IMR-90 (cell line): ENCODE data around the gene EIF2B4. TPM values are rescaled to one million over a fixed set of nuclear protein-coding genes. Genes with fewer than 3 reads are reported as not detected.
A peak's percentile ranks its signal among the peaks of the same experiment; 100 is the strongest.

Experiments used
- ATAC-seq: fragments of 200-7000 bp; cut with Tn5 transposase; 2 replicates; pipeline ENCODE4 v1.9.1; 2020; ENCODE audit warnings: low read depth, mild to moderate bottlenecking, moderate library complexity
- BruUV-seq: library from RNA; stranded (reverse); fragments of 400-500 nt; replicated peaks from 2 replicates; lab custom pipeline; 2021; lab: Mats Ljungman, UMichigan
- CTCF ChIA-PET: fragments of 300-600 bp; formaldehyde crosslinking; extraction: SDS; loops from one replicate; lab custom pipeline; 2021; ENCODE audit warnings: antibody characterized with exemption; lab: Yijun Ruan, JAX
- POLR2A ChIA-PET: fragments of 300-600 bp; sonication (Branson Sonifier 250); formaldehyde crosslinking; loops from one replicate; lab custom pipeline; 2022; ENCODE audit warnings: antibody characterized with exemption; ENCODE audit not compliant: unreplicated experiment; lab: Charles Lee
- DNase-seq: peaks from one replicate; pipeline ENCODE4 v3.0.0; 2013
- H2AFZ ChIP-seq: replicated peaks from 2 replicates; pipeline ENCODE3; 2013; ENCODE audit warnings: low read length, mild to moderate bottlenecking; ENCODE audit not compliant: poor library complexity
- H2AK5ac ChIP-seq: 2 replicates; pipeline ENCODE4 v1.6.1; 2013; ENCODE audit warnings: low read depth, low read length, inconsistent platforms
- H2AK9ac ChIP-seq: replicated peaks from 2 replicates; pipeline ENCODE3; 2013; ENCODE audit warnings: mild to moderate bottlenecking, low read depth, low read length, moderate library complexity; ENCODE audit not compliant: poor library complexity
- H2BK120ac ChIP-seq: 2 replicates; pipeline ENCODE4 v1.6.1; 2013; ENCODE audit warnings: low read depth, low read length, inconsistent platforms
- H2BK15ac ChIP-seq: 3 replicates; pipeline ENCODE4 v1.6.1; 2013; ENCODE audit warnings: low read depth, low read length, inconsistent platforms
- H2BK20ac ChIP-seq: 2 replicates; pipeline ENCODE4 v1.6.1; 2013; ENCODE audit warnings: low read depth, mild to moderate bottlenecking, inconsistent platforms, low read length, moderate library complexity
- H2BK5ac ChIP-seq: 2 replicates; pipeline ENCODE4 v1.6.1; 2013; ENCODE audit warnings: mild to moderate bottlenecking, low read depth, low read length, inconsistent platforms; ENCODE audit not compliant: poor library complexity, severe bottlenecking
- H3K14ac ChIP-seq: replicated peaks from 2 replicates; pipeline ENCODE4 v1.6.1; 2013; ENCODE audit warnings: low read depth, low read length, inconsistent platforms
- H3K18ac ChIP-seq: 2 replicates; pipeline ENCODE4 v1.6.1; 2013; ENCODE audit warnings: low read depth, low read length, control low read depth
- H3K23ac ChIP-seq: 2 replicates; pipeline ENCODE4 v1.6.1; 2013; ENCODE audit warnings: low read depth, low read length, inconsistent platforms
- H3K27ac ChIP-seq: 2 replicates; pipeline ENCODE4 v1.5.1; 2013; ENCODE audit warnings: mild to moderate bottlenecking, control low read depth, low read length; ENCODE audit not compliant: insufficient read depth
- H3K27me3 ChIP-seq: 2 replicates; pipeline ENCODE4 v1.6.1; 2013; ENCODE audit warnings: low read length; ENCODE audit not compliant: control insufficient read depth, insufficient read depth
- H3K36me3 ChIP-seq: 2 replicates; pipeline ENCODE4 v1.6.1; 2013; ENCODE audit warnings: low read length, mixed read lengths; ENCODE audit not compliant: control insufficient read depth, insufficient read depth
- H3K4ac ChIP-seq: 2 replicates; pipeline ENCODE4 v1.6.1; 2013; ENCODE audit warnings: low read depth, low read length, inconsistent platforms
- H3K4me1 ChIP-seq: 2 replicates; pipeline ENCODE4 v1.6.1; 2013; ENCODE audit warnings: low read length, mixed read lengths; ENCODE audit not compliant: control insufficient read depth, insufficient read depth
- H3K4me2 ChIP-seq: 2 replicates; pipeline ENCODE4 v1.6.1; 2013; ENCODE audit warnings: low read depth, mild to moderate bottlenecking, control low read depth, low read length, moderate library complexity
- H3K4me3 ChIP-seq: 2 replicates; pipeline ENCODE4 v1.5.1; 2013; ENCODE audit warnings: low read depth, mild to moderate bottlenecking, control low read depth, low read length, moderate library complexity; ENCODE audit not compliant: insufficient read depth
- H3K56ac ChIP-seq: 2 replicates; pipeline ENCODE4 v1.6.1; 2013; ENCODE audit warnings: low read length, inconsistent platforms; ENCODE audit not compliant: insufficient read depth; ENCODE audit errors: extremely low read depth
- H3K79me1 ChIP-seq, 2 experiments: 2 replicates each; pipeline ENCODE4 v1.6.1; 2013; ENCODE audit warnings: low read length in 2 of 2, inconsistent platforms in 1 of 2, low read depth in 1 of 2
- H3K9ac ChIP-seq: 2 replicates; pipeline ENCODE4 v1.6.1; 2013; ENCODE audit warnings: low read depth, low read length, control low read depth
- H3K9me1 ChIP-seq: 2 replicates; pipeline ENCODE4 v1.6.1; 2013; ENCODE audit warnings: low read length, inconsistent platforms; ENCODE audit not compliant: insufficient read depth
- H3K9me3 ChIP-seq: 2 replicates; pipeline ENCODE4 v1.6.1; 2013; ENCODE audit warnings: low read length; ENCODE audit not compliant: control insufficient read depth, insufficient read depth
- H4K20me1 ChIP-seq: 2 replicates; pipeline ENCODE4 v1.6.1; 2013; ENCODE audit warnings: low read length, inconsistent platforms; ENCODE audit not compliant: insufficient read depth
- H4K5ac ChIP-seq: 2 replicates; pipeline ENCODE4 v1.6.1; 2013; ENCODE audit warnings: mild to moderate bottlenecking, low read depth, low read length, control low read depth
- H4K8ac ChIP-seq, 2 experiments: 2 replicates each; pipeline ENCODE4 v1.6.1; 2013; ENCODE audit warnings: low read depth in 2 of 2, low read length in 2 of 2, control low read depth in 1 of 2, inconsistent platforms in 1 of 2
- H4K91ac ChIP-seq: 2 replicates; pipeline ENCODE4 v1.6.1; 2013; ENCODE audit warnings: low read depth, low read length, inconsistent platforms; ENCODE audit not compliant: insufficient read depth
- BHLHE40 ChIP-seq: fragments of 150-350 bp; IDR thresholded peaks from 2 replicates; pipeline ENCODE4 v1.6.1; 2016; ENCODE audit warnings: mild to moderate bottlenecking, low read depth, low read length
- CHD1 ChIP-seq: IDR thresholded peaks from 2 replicates; pipeline ENCODE4 v1.6.1; 2012; ENCODE audit warnings: low read depth, low read length, improper control_type of control experiment
- CTCF ChIP-seq: conservative IDR thresholded peaks from 2 replicates; pipeline ENCODE4 v1.5.1; 2012; ENCODE audit warnings: mild to moderate bottlenecking, low read depth, low read length, improper control_type of control experiment
- ELK1 ChIP-seq: fragments of 150-350 bp; IDR thresholded peaks from 2 replicates; pipeline ENCODE4 v1.6.1; 2016; ENCODE audit warnings: low read depth, mild to moderate bottlenecking, low read length, moderate library complexity, borderline replicate concordance
- FOS ChIP-seq: fragments of 150-350 bp; IDR thresholded peaks from 2 replicates; pipeline ENCODE4 v1.6.1; 2016; ENCODE audit warnings: low read depth, low read length
- MAZ ChIP-seq: IDR thresholded peaks from 2 replicates; pipeline ENCODE4 v1.6.1; 2012; ENCODE audit warnings: low read depth, mild to moderate bottlenecking, low read length, improper control_type of control experiment, moderate library complexity, borderline replicate concordance
- MXI1 ChIP-seq: IDR thresholded peaks from 2 replicates; pipeline ENCODE4 v1.6.1; 2012; ENCODE audit warnings: low read depth, mild to moderate bottlenecking, low read length, moderate library complexity, borderline replicate concordance
- POLR2A ChIP-seq: IDR thresholded peaks from 2 replicates; pipeline ENCODE4 v1.6.1; 2012; ENCODE audit warnings: mild to moderate bottlenecking, low read depth, low read length
- RAD21 ChIP-seq: IDR thresholded peaks from 2 replicates; pipeline ENCODE4 v1.6.1; 2012; ENCODE audit warnings: low read length, improper control_type of control experiment
- RFX5 ChIP-seq: IDR thresholded peaks from 2 replicates; pipeline ENCODE4 v1.8.0; 2012; ENCODE audit warnings: low read depth, mild to moderate bottlenecking, low read length, moderate library complexity
- SMC3 ChIP-seq: fragments of 150-350 bp; IDR thresholded peaks from 2 replicates; pipeline ENCODE4 v1.6.1; 2016; ENCODE audit warnings: low read depth, mild to moderate bottlenecking, antibody characterized with exemption, low read length, moderate library complexity
- USF2 ChIP-seq: fragments of 150-350 bp; IDR thresholded peaks from 2 replicates; pipeline ENCODE4 v1.6.1; 2017; ENCODE audit warnings: mild to moderate bottlenecking, antibody characterized with exemption, low read length, low read depth
- WGBS, 2 experiments: methylation state at CpG; one replicate each; pipeline versions ENCODE4 v1.1.5 to v1.1.7; 2013; ENCODE audit warnings: missing lambda C conversion rate in 2 of 2; ENCODE audit not compliant: insufficient read length in 1 of 2; ENCODE audit errors: extremely low coverage in 2 of 2; 5-methylcytosine and 5-hydroxymethylcytosine counted together
- dilution Hi-C: fragments of 300-500 bp; cut with HindIII; formaldehyde crosslinking; loops from one replicate; pipeline ENCODE4 v1.14.3; 2018; ENCODE audit warnings: low sequenced_read_pairs; ENCODE audit not compliant: unreplicated experiment
- in situ Hi-C: fragments of 300-500 bp; cut with MboI; formaldehyde crosslinking; loops from 3 replicates; pipeline ENCODE4 v1.14.3; 2019; ENCODE audit warnings: low sequenced_read_pairs, inconsistent platforms, mixed read lengths
- intact Hi-C: fragments of 100-400 bp; cut with micrococcal nuclease; formaldehyde crosslinking; loops from 2 replicates; pipeline ENCODE4 v1.10.0; 2022
- polyA plus RNA-seq, 3 experiments: library from polyadenylated mRNA; depleted of rRNA; stranded (reverse); fragments of >200 nt; gene quantifications; 2 replicates each; pipeline ENCODE4 v1.2.3, GENCODE V29; 2012; ENCODE audit warnings: low replicate concordance in 1 of 3
- total RNA-seq: library from RNA; depleted of rRNA; stranded (reverse); fragments of >200 nt; gene quantifications from 2 replicates; pipeline ENCODE4 v1.2.3, GENCODE V29; 2012

EIF2B4 gene
- total and polyA plus RNA-seq, 2 of the 4 experiments (the other 2 are of a cell fraction) = 40.3 to 47.9 TPM

DNA sequence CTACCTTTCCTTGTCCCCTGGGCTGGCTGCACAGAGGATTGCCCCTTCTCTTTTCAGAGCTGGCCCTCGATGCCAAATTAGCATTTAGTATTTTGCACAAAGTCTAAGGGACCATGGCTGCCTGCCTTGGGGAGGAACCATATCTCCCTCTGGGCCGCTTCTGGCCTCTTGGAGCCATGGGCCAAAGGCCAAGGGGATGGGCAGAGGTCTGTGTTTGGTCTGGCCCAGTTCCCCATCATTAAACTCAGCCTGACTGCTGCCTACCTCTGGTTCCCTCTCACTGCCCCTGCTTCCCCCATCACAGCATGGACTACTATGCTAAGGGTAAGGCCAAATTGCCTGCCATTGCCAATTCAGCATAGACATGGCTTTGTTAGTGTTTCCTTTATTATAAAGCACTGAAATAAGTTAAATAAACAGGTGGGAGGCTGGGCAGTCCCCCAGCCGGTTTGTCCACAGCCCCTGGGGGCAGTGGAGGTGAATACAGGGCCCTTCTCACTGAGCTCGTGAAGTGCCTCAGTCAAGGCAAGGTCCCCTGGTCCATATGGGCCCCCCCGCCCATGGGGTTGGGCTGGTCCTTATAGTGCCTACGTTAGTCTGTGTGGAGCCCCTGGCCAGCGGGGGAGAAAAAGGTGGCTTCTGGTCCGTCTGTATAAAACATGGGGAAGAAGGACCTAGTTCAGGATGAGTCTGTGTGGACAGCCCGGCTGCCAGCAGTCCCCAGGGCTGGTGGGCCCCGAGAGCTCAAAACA is 6.9 kb upstream of the EIF2B4 start (continued):
- no peak for TF ChIP-seq ELK1

DNA sequence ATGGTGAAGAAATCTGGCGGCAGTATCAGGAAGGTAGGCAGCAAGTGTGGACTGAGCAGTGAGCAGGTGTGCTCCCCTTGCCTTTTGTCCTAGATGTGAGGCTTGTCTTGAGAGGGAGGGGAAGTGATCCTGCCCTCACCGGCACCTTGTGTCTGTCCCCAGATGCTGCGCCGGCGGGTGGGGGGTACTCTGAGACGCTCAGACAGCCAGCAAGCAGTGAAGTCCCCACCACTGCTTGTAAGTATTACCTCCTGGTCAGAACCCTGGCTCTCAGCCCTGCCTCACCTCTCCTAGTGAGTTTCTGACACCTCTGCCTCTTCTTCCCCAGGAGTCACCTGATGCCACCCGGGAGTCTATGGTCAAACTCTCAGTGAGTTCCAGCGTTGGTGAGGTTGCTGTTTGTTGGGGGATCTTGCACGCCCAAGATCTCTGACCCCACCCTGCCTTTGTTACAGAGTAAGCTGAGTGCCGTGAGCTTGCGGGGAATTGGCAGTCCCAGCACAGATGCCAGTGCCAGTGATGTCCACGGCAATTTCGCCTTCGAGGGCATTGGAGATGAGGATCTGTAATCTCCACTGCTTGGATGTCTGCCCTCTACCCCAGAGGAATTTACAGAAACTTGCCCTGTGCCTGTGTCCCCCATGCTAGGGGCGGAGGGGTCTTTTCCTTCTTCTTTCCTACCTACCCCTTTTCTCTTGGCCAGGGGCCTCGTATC is 6.2 kb upstream of the EIF2B4 start:
- no peak overlapping the region for H2BK20ac ChIP-seq
- H3K36me3 ChIP-seq = peaks cover 51% of the 10 kb centered on the region
- no peak overlapping the region for H3K18ac ChIP-seq
- no peak overlapping the region for H3K9ac ChIP-seq
- no peak overlapping the region for H3K14ac ChIP-seq
- no peak overlapping the region for H3K4ac ChIP-seq
- no peaks in the 10 kb centered on the region for H3K9me3 ChIP-seq
- in situ Hi-C loops (no loop called here), dilution Hi-C loops (no loop called here), intact Hi-C loops (no loop called here)
- H4K8ac ChIP-seq = no peak overlapping the region
- H2AK5ac ChIP-seq = no peak overlapping the region
- DNase-seq = no peak
- ATAC-seq = no peak
- BruUV-seq = TSS peak; percentile 79
- no peak overlapping the region for H3K27ac ChIP-seq
- H2BK5ac ChIP-seq = no peak overlapping the region
- no peak overlapping the region for H2AK9ac ChIP-seq
- CTCF ChIA-PET = no interaction called here
- H3K79me1 ChIP-seq = peaks cover 28 to 69% of the 10 kb centered on the region in 2 experiments
- H2BK15ac ChIP-seq = no peak overlapping the region
- H4K91ac ChIP-seq = no peak overlapping the region
- H2BK120ac ChIP-seq = no peak overlapping the region
- H4K20me1 ChIP-seq = peaks cover 29% of the 10 kb centered on the region; the same call in 1 of the 2 replicates
- peaks cover 5% of the 10 kb centered on the region; the same call in 1 of the 2 replicates for H3K9me1 ChIP-seq
- H3K23ac ChIP-seq = no peak overlapping the region
- 90% methylated on average over 4 of the region's 16 CpGs; no CpG with 5 or more reads in 1 of the 2 experiments for WGBS, 2 experiments
- peaks cover 12% of the 10 kb centered on the region for H3K4me1 ChIP-seq
- H3K56ac ChIP-seq = no peak overlapping the region
- no peaks in the 10 kb centered on the region for H3K27me3 ChIP-seq
- H3K4me2 ChIP-seq = no peak overlapping the region
- no peak overlapping the region for H3K4me3 ChIP-seq
- POLR2A ChIA-PET = no interaction called here
- H4K5ac ChIP-seq = no peak overlapping the region
- no peak overlapping the region for H2AFZ ChIP-seq
- TF ChIP-seq FOS (no peak), RAD21 (no peak), CHD1 (no peak), SMC3 (no peak), RFX5 (no peak), MXI1 (no peak), CTCF (no peak), BHLHE40 (no peak), POLR2A (no peak), USF2 (no peak), MAZ (no peak)
